ENCODE measurements around the gene PPP2R2D. TPM values are rescaled to one million over a fixed set of nuclear protein-coding genes. Genes with fewer than 3 reads are reported as not detected.

Gene PPP2R2D
- total RNA-seq, 4 donors from 2014 or later: 27.2 to 57.0 (median 44.1) TPM

- Histone ChIP-seq H3K27ac (no peak overlapping the region), H3K4me3 (no peak overlapping the region), H3K9me3 (no peaks in the 10 kb centered on the region), H3K4me1 (no peaks in the 10 kb centered on the region), H3K27me3 (peaks cover 68% of the 10 kb centered on the region), H3K36me3 (no peaks in the 10 kb centered on the region)
- no peak for ATAC-seq
- 72 to 80% methylated on average over 3 to 11 of the region's 33 CpGs for WGBS, 2 donors (ENCODE audit: low coverage in 1 of 2)
- TF ChIP-seq POLR2AphosphoS5 (IDR thresholded peaks at IDR 0.05) (no peak), POLR2A (IDR thresholded peaks at IDR 0.05) (no peak), CTCF (IDR thresholded peaks at IDR 0.05) (no peak), EP300 (IDR thresholded peaks at IDR 0.05) (no peak)
Measured at GRCh38 chr10:131857156-131858117, 43.4 kb upstream of the PPP2R2D start.

- H3K36me3 ChIP-seq: no peaks in the 10 kb centered on the region
- H3K9me3 ChIP-seq: no peaks in the 10 kb centered on the region
- no peaks in the 10 kb centered on the region for H3K4me1 ChIP-seq
- 80% methylated on average over 1 of the region's 11 CpGs; no CpG with 5 or more reads in 1 of the 2 donors for WGBS, 2 donors (ENCODE audit: low coverage in 1 of 2)
- no peak for ATAC-seq
- no peak overlapping the region for H3K4me3 ChIP-seq
- H3K27ac ChIP-seq: no peak overlapping the region
- H3K27me3 ChIP-seq: peaks cover 65% of the 10 kb centered on the region
- TF ChIP-seq POLR2A (IDR thresholded peaks at IDR 0.05): no peak
- TF ChIP-seq POLR2AphosphoS5 (IDR thresholded peaks at IDR 0.05): no peak
- TF ChIP-seq CTCF (IDR thresholded peaks at IDR 0.05): no peak
- TF ChIP-seq EP300 (IDR thresholded peaks at IDR 0.05): no peak
Measured at GRCh38 chr10:131858118-131858515, 42.7 kb upstream of the PPP2R2D start.

- TF ChIP-seq CTCF (IDR thresholded peaks at IDR 0.05): no peak
- no peak for TF ChIP-seq EP300 (IDR thresholded peaks at IDR 0.05)
- no peak for TF ChIP-seq POLR2A (IDR thresholded peaks at IDR 0.05)
- TF ChIP-seq POLR2AphosphoS5 (IDR thresholded peaks at IDR 0.05): no peak
- Histone ChIP-seq H3K4me1 (no peaks in the 10 kb centered on the region), H3K9me3 (no peaks in the 10 kb centered on the region), H3K27ac (no peak overlapping the region), H3K36me3 (no peaks in the 10 kb centered on the region), H3K4me3 (no peak overlapping the region), H3K27me3 (peaks cover 62% of the 10 kb centered on the region)
- WGBS, 2 donors (ENCODE audit: low coverage in 1 of 2): 80 to 88% methylated on average over 23 to 28 of the region's 35 CpGs
- no peak for ATAC-seq
Measured at GRCh38 chr10:131858583-131859340, 42.0 kb upstream of the PPP2R2D start.

GRCh38 chr10:131859341-131860020 is 41.3 kb upstream of the PPP2R2D start:
- H3K9me3 ChIP-seq: no peaks in the 10 kb centered on the region
- H3K4me3 ChIP-seq: no peak overlapping the region
- WGBS, 2 donors (ENCODE audit: low coverage in 1 of 2): 59 to 60% methylated on average over 1 to 2 of the region's 9 CpGs
- no peaks in the 10 kb centered on the region for H3K36me3 ChIP-seq
- TF ChIP-seq POLR2A (IDR thresholded peaks at IDR 0.05) (no peak), POLR2AphosphoS5 (IDR thresholded peaks at IDR 0.05) (no peak), EP300 (IDR thresholded peaks at IDR 0.05) (no peak), CTCF (IDR thresholded peaks at IDR 0.05) (no peak)
- no peaks in the 10 kb centered on the region for H3K4me1 ChIP-seq
- no peak for ATAC-seq
- H3K27ac ChIP-seq: no peak overlapping the region
- H3K27me3 ChIP-seq: peaks cover 59% of the 10 kb centered on the region
